Measurements from ENCODE around the gene PRKAG1.

DNA sequence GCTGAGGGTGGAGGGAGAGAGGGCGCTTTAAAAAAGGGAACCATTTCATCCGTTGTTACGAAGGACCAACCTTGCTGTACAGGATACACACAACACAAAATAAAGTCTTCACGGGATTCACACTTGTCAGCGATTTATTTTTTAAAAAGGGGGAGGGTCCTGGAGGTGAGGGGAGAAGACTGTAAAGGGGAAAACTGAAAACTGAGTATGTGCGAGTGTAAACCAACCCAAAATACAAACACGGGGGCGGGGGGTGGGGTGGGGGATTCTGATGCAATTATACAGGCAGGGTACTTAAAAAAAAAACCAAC, 499 bp upstream of the PRKAG1 start:
- TF ChIP-seq, protein P1, sequence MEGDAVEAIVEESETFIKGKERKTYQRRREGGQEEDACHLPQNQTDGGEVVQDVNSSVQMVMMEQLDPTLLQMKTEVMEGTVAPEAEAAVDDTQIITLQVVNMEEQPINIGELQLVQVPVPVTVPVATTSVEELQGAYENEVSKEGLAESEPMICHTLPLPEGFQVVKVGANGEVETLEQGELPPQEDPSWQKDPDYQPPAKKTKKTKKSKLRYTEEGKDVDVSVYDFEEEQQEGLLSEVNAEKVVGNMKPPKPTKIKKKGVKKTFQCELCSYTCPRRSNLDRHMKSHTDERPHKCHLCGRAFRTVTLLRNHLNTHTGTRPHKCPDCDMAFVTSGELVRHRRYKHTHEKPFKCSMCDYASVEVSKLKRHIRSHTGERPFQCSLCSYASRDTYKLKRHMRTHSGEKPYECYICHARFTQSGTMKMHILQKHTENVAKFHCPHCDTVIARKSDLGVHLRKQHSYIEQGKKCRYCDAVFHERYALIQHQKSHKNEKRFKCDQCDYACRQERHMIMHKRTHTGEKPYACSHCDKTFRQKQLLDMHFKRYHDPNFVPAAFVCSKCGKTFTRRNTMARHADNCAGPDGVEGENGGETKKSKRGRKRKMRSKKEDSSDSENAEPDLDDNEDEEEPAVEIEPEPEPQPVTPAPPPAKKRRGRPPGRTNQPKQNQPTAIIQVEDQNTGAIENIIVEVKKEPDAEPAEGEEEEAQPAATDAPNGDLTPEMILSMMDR (IDR thresholded peaks at IDR 0.05; ENCODE audit: low read depth, low read length), result no peak
- TF ChIP-seq EZH2phosphoT487 (IDR thresholded peaks at IDR 0.05; ENCODE audit: low read depth), result no peak

Measured in OCI-LY3 (cell line).